ENCODE data around the gene TMEM187.

TMEM187 gene

DNA sequence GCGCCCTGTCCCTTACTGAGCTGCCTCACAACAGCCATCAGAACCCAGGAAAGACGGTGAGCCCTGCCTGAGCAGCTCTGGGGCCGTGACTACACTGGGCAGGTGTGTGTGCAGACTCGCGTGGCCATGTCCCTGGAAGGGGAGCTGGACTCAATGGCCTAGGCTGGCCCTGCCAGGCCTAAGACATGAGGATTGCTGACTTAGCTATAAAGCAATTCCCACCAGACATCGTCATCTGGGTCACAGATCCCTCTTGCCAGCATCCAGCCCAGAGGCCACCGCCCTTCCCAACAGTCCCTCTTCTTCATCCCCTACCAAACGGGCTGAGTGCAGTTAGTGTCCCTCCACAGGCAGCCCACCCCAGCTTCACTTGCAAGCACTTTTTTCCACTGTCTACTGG, 41.4 kb upstream of the TMEM187 start:
- H3K4me3 ChIP-seq (ENCODE audit: low read length), result no peak overlapping the region
- DNase-seq (ENCODE audit: low read depth), result no peak
- no peak for TF ChIP-seq CTCF (IDR thresholded peaks at IDR 0.05; ENCODE audit: insufficient read depth, low read depth, low read length, missing control alignments)

GRCh38 chrX:153931748-153932147, 40.8 kb upstream of the TMEM187 start:
- no peak for TF ChIP-seq CTCF (IDR thresholded peaks at IDR 0.05; ENCODE audit: insufficient read depth, low read depth, low read length, missing control alignments)
- no peak for DNase-seq (ENCODE audit: low read depth)

GRCh38 chrX:153932220-153932915, 40.2 kb upstream of the TMEM187 start:
- TF ChIP-seq CTCF (IDR thresholded peaks at IDR 0.05; ENCODE audit: insufficient read depth, low read depth, low read length, missing control alignments), result no peak
- no peak overlapping the region for H3K4me3 ChIP-seq (ENCODE audit: low read length)
- DNase-seq (ENCODE audit: low read depth), result no peak

More at GRCh38 chrX:153931748-153932147, 40.8 kb upstream of the TMEM187 start:
- no peak overlapping the region for H3K4me3 ChIP-seq (ENCODE audit: low read length)

DNA sequence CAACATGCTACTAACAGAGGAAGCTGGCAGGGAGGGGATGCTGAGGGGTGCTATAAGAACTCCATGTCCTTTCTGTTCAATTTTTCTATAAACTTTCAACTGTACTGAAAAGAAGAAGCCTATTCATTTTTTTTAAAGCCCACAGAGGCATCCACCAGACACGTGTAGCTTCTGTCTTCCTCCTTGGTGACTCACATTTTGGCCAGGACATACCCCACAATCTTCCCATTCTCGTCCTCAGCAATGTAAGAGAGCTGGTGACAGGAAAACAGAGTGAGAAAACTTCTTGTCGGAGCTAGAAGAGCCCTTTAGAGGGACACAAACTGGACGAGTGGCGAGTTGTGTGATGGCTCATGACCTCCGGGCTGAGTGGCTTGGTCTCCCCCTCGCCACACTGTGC, 38.8 kb upstream of the TMEM187 start:
- no peak for TF ChIP-seq CTCF (IDR thresholded peaks at IDR 0.05; ENCODE audit: insufficient read depth, low read depth, low read length, missing control alignments)
- peak; percentile 29 for DNase-seq (ENCODE audit: low read depth)

DNA sequence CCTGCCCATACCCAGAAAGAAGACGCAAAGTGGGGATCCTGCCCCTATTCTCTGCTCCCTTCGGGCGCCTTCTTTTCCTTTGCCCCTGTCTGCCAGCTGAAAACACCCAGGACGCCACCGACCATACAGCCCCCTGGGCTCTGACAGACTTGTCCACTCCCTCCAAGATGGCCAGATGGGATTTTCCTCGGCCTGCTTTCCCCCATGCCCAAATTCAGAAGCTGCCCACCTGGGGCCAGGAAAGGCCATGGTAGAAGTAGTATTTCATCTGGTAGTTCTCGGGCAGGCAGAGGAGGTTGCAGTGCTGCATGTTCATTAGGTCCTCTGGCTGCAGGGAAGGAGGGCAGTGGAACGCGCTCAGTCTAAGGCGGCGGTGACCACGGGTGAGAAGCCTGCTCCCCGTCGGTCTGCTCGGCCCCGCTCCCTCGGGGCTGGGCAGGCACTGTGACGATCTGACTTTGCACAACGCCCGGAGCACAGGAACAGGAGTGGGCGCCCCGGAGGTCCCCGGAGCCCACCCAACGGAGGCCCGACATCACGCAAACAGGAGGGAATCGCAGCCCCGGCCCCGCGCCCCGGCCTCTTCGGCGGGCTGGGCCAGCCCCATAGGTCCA, 38.3 kb upstream of the TMEM187 start:
- no peak for DNase-seq (ENCODE audit: low read depth)
- H3K4me3 ChIP-seq (ENCODE audit: low read length), result peak overlapping the region; percentile 56
- no peak for TF ChIP-seq CTCF (IDR thresholded peaks at IDR 0.05; ENCODE audit: insufficient read depth, low read depth, low read length, missing control alignments)

More for the DNA sequence above, 38.8 kb upstream of the TMEM187 start:
- peak overlapping the region; percentile 56 for H3K4me3 ChIP-seq (ENCODE audit: low read length)

DNA sequence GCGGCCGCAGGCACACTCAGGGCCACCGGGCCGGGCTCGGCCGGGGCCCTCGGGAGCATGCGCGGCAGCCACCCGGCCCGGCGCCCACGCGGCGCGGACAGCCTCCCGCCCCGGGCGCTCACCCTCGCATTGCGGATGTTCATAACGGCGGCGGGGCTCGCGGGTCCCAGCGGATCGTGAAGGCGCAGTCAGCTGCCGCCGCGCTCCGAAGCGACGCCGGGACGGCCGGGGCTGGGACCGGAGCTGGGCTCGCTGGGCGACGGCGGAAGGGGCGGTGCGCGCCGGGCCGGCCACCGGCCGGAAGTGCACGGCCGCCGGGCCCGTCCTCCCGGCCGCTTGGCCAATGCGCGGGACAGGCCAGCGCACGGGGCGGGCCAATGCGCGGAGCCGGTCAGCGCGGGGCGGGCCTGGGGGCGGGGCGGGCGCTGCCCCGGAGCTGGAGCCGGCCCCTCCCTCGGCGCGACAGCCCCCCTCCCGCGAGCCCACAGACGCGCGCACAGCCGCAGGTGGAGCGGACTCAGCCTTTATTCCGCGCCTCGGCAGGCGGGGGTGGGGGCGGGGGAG, 37.7 kb upstream of the TMEM187 start, which contains the start of gene NAA10:
Gene NAA10, minus strand, starts transcription at position 276 of the 564 bp plus-strand sequence. Its CDS starts 133 bp downstream, at position 143.
- H3K4me3 ChIP-seq (ENCODE audit: low read length), result peak within 1 kb of the TSS; percentile 56
- no peak for TF ChIP-seq CTCF (IDR thresholded peaks at IDR 0.05; ENCODE audit: insufficient read depth, low read depth, low read length, missing control alignments)
- peak; percentile 77 for DNase-seq (ENCODE audit: low read depth)

Measured in epithelial cell of esophagus (primary cell).